Mesenchymal stem cell (in vitro differentiated cells and primary cell): ENCODE measurements around the gene LHFPL2.
A peak's percentile ranks its signal among the peaks of the same experiment; 100 is the strongest.

Source experiments
- DNase-seq: peaks from one replicate; pipeline ENCODE4 v3.0.0-alpha.2; 2013
- H2AFZ ChIP-seq: one replicate; pipeline ENCODE4 v1.6.1; 2013; ENCODE audit warnings: low read depth, mild to moderate bottlenecking, control low read depth, inconsistent platforms, low read length, moderate library complexity
- H2AK5ac ChIP-seq: 2 replicates; pipeline ENCODE4 v1.6.1; 2013; ENCODE audit warnings: low read length, moderate library complexity, mild to moderate bottlenecking, inconsistent platforms; ENCODE audit not compliant: severe bottlenecking
- H2BK120ac ChIP-seq: one replicate; pipeline ENCODE4 v1.6.1; 2013; ENCODE audit warnings: low read depth, mild to moderate bottlenecking, inconsistent platforms, low read length, moderate library complexity
- H2BK12ac ChIP-seq, 2 experiments: one replicate each; pipeline ENCODE4 v1.6.1; 2013; ENCODE audit warnings: inconsistent platforms in 2 of 2, low read length in 2 of 2, mild to moderate bottlenecking in 2 of 2, moderate library complexity in 2 of 2, control low read depth in 1 of 2
- H2BK15ac ChIP-seq: one replicate; pipeline ENCODE4 v1.6.1; 2013; ENCODE audit warnings: mild to moderate bottlenecking, low read depth, inconsistent platforms; ENCODE audit not compliant: poor library complexity, severe bottlenecking
- H2BK5ac ChIP-seq: 2 replicates; pipeline ENCODE4 v1.6.1; 2013; ENCODE audit warnings: low read depth, mild to moderate bottlenecking, low read length, control low read depth, inconsistent platforms; ENCODE audit not compliant: poor library complexity, severe bottlenecking
- H3K14ac ChIP-seq, 2 experiments: one replicate each; pipeline ENCODE4 v1.6.1; 2013; ENCODE audit warnings: inconsistent platforms in 2 of 2, low read length in 2 of 2, control low read depth in 1 of 2, mild to moderate bottlenecking in 1 of 2, moderate library complexity in 1 of 2
- H3K18ac ChIP-seq, 2 experiments: one replicate each; pipeline ENCODE4 v1.6.1; 2013; ENCODE audit warnings: inconsistent platforms in 2 of 2, low read length in 2 of 2, control low read depth in 1 of 2, low read depth in 1 of 2, mild to moderate bottlenecking in 1 of 2
- H3K23ac ChIP-seq, 2 experiments: one replicate each; pipeline ENCODE4 v1.6.1; 2013; ENCODE audit warnings: inconsistent platforms in 2 of 2, low read length in 2 of 2, mild to moderate bottlenecking in 2 of 2, moderate library complexity in 2 of 2, control low read depth in 1 of 2
- H3K27ac ChIP-seq: 2 replicates; pipeline ENCODE4 v1.5.1; 2013; ENCODE audit warnings: mild to moderate bottlenecking, moderate library complexity, low read length, control low read depth, inconsistent platforms; ENCODE audit not compliant: poor library complexity, severe bottlenecking
- H3K27me3 ChIP-seq, 2 experiments: 2 replicates each; pipeline versions ENCODE4 v1.6.1 to v1.7.0; 2013; ENCODE audit warnings: low read length in 2 of 2, mild to moderate bottlenecking in 2 of 2, moderate library complexity in 2 of 2, control low read depth in 1 of 2, inconsistent platforms in 1 of 2; ENCODE audit not compliant: control insufficient read depth in 1 of 2, insufficient read depth in 1 of 2
- H3K36me3 ChIP-seq, 2 experiments: 2 replicates each; pipeline versions ENCODE4 v1.6.1 to v1.7.0; 2013; ENCODE audit warnings: low read length in 2 of 2, control low read depth in 1 of 2, inconsistent platforms in 1 of 2, low read depth in 1 of 2, mild to moderate bottlenecking in 1 of 2; ENCODE audit not compliant: insufficient read depth in 2 of 2, control insufficient read depth in 1 of 2
- H3K4ac ChIP-seq, 2 experiments: one replicate each; pipeline ENCODE4 v1.6.1; 2013; ENCODE audit warnings: inconsistent platforms in 2 of 2, low read length in 2 of 2, mild to moderate bottlenecking in 2 of 2, moderate library complexity in 2 of 2, control low read depth in 1 of 2, low read depth in 1 of 2
- H3K4me1 ChIP-seq: 2 replicates; pipeline ENCODE4 v1.6.1; 2013; ENCODE audit warnings: low read depth, low read length, control low read depth; ENCODE audit not compliant: control insufficient read depth, insufficient read depth
- H3K4me2 ChIP-seq: 2 replicates; pipeline ENCODE4 v1.6.1; 2013; ENCODE audit warnings: low read length, mild to moderate bottlenecking, inconsistent platforms; ENCODE audit not compliant: poor library complexity, severe bottlenecking
- H3K4me3 ChIP-seq, 2 experiments: 2 replicates each; pipeline versions ENCODE4 v1.5.1 to v1.7.0; 2013; ENCODE audit warnings: low read length in 2 of 2, mild to moderate bottlenecking in 2 of 2, control low read depth in 1 of 2, low read depth in 1 of 2; ENCODE audit not compliant: insufficient read depth in 1 of 2
- H3K79me1 ChIP-seq: replicated peaks from 2 replicates; pipeline ENCODE4 v1.6.1; 2013; ENCODE audit warnings: mild to moderate bottlenecking, control low read depth, low read length, inconsistent platforms; ENCODE audit not compliant: poor library complexity, severe bottlenecking
- H3K9ac ChIP-seq: 2 replicates; pipeline ENCODE4 v1.7.0; 2013; ENCODE audit warnings: mild to moderate bottlenecking, low read length, moderate library complexity
- H3K9me3 ChIP-seq: 2 replicates; pipeline ENCODE4 v1.7.0; 2013; ENCODE audit warnings: mild to moderate bottlenecking, low read length; ENCODE audit not compliant: control insufficient read depth
- H4K8ac ChIP-seq: one replicate; pipeline ENCODE4 v1.6.1; 2013; ENCODE audit warnings: inconsistent platforms, mild to moderate bottlenecking, low read length, moderate library complexity
- H4K91ac ChIP-seq: one replicate; pipeline ENCODE4 v1.6.1; 2013; ENCODE audit warnings: mild to moderate bottlenecking, low read length, inconsistent platforms
- WGBS: methylation state at CpG from one replicate; pipeline ENCODE4 v1.1.7; 2013; ENCODE audit warnings: mixed read lengths; 5-methylcytosine and 5-hydroxymethylcytosine counted together

LHFPL2 gene

DNA sequence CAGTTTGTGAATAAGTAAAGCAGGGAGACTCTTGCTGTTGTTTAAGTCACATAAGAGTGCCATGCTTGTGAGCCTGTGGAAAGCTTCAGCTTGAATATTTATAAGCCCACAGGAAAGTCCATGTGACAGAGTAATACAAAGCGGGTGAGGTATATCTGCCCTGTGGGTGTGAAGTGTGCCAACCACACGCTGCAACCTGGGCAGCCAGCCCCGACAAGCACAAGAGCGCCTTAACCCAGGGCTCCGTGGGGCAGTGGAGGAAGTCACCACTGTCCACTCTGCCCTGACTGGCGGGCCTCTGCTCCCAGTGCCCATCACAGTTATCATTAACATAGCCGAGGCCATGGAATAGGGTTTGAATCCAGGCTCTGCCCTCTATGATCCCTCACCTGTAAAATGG lies 155.9 kb downstream of the LHFPL2 start:
- no peak overlapping the region for H2BK12ac ChIP-seq
- H2AK5ac ChIP-seq, result no peak overlapping the region
- WGBS, result 97% methylated on average over 6 of the region's 7 CpGs
- H4K91ac ChIP-seq, result no peak overlapping the region
- no peak overlapping the region for H3K4me2 ChIP-seq
- H3K14ac ChIP-seq, result no peak overlapping the region
- no peaks in the 10 kb centered on the region for H3K9me3 ChIP-seq
- no peak overlapping the region for H3K4me3 ChIP-seq
- no peak overlapping the region for H3K23ac ChIP-seq
- H3K4me1 ChIP-seq, result no peaks in the 10 kb centered on the region
- no peak overlapping the region for H2BK15ac ChIP-seq
- H2BK5ac ChIP-seq, result no peak overlapping the region
- H3K36me3 ChIP-seq, result peaks cover 14 to 66% of the 10 kb centered on the region in 2 experiments
- H3K9ac ChIP-seq, result no peak overlapping the region
- no peak overlapping the region for H3K27ac ChIP-seq
- H3K27me3 ChIP-seq, result no peaks in the 10 kb centered on the region
- no peak overlapping the region for H3K18ac ChIP-seq
- H2BK120ac ChIP-seq, result no peak overlapping the region
- H3K4ac ChIP-seq, result no peak overlapping the region
- no peak overlapping the region for H2AFZ ChIP-seq
- H3K79me1 ChIP-seq, result peaks cover 18% of the 10 kb centered on the region
- H4K8ac ChIP-seq, result no peak overlapping the region
- no peak for DNase-seq

DNA sequence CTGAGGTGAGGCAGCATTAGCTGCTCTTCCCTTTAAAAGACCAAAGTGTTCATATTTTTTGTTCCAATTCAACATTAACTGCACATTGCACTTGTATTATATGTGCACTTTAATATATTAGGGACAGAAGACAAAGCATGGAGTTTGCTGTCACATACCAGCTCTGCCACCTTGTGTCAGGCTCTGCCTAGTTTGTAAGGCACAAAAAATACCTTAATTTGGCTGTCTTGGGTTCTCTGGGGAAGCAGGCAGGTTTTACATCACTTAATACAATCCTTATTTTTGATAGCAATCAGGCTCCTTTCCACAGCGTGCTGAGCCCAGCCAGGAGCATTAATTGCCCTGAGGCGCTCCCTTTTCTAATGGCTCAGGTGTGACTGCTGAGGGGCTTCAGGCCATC lies 156.3 kb downstream of the LHFPL2 start:
- Histone ChIP-seq H3K4ac (no peak overlapping the region), H3K79me1 (peaks cover 17% of the 10 kb centered on the region), H2BK120ac (no peak overlapping the region), H2BK12ac (no peak overlapping the region), H4K8ac (no peak overlapping the region), H3K27ac (no peak overlapping the region), H2AFZ (no peak overlapping the region), H4K91ac (no peak overlapping the region), H3K36me3 (peaks cover 14 to 70% of the 10 kb centered on the region in 2 experiments), H2AK5ac (no peak overlapping the region), H3K9ac (no peak overlapping the region), H3K4me3 (no peak overlapping the region), H2BK15ac (no peak overlapping the region), H3K14ac (no peak overlapping the region), H3K4me1 (no peaks in the 10 kb centered on the region), H3K27me3 (no peaks in the 10 kb centered on the region), H3K18ac (no peak overlapping the region), H3K23ac (no peak overlapping the region), H3K4me2 (no peak overlapping the region), H3K9me3 (no peaks in the 10 kb centered on the region), H2BK5ac (no peak overlapping the region)
- 98% methylated on average over 2 of the region's 2 CpGs for WGBS
- DNase-seq, result no peak

DNA sequence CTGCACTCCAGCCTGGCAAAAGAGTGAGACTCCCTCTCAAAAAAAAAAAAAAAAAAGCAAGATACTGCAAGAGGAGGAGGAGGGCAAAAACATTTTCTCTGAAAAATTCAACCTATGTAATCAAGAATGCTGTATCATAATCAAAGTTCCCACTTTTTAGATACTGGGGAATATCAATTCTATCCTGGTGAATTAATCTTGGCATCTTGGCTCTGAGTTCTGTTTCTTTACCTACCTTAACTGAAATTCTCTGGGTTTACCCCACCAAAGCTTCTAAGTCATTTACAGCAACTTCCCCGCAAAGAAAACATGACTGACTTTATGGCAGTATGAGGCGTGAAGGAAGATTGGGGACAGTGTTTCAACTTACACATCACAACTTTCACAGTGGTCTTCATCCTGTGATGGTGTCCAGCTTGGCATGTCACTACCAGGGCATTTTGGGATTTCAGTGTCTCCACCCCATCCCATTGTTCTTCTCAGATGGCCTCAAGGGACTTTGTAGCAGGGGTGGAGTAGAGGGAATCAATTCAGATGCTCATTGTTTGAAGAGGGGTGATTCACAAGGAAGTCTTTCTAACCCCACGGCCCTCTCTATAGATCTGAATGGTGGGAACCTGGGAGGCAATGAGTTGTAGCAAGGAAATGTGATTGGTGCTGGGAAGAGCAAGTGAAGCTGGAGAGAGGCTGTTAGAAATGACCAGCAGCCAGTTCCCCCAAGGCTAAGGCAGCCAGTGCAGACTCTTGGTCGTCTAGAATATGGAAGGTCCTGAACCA lies 157.7 kb downstream of the LHFPL2 start:
- Histone ChIP-seq H3K36me3 (peaks cover 14 to 83% of the 10 kb centered on the region in 2 experiments), H3K4me3 (no peak overlapping the region), H2BK12ac (no peak overlapping the region), H3K4ac (no peak overlapping the region), H3K27me3 (no peaks in the 10 kb centered on the region), H2AK5ac (no peak overlapping the region), H2AFZ (no peak overlapping the region), H4K91ac (no peak overlapping the region), H3K27ac (no peak overlapping the region), H3K4me2 (no peak overlapping the region), H3K4me1 (no peaks in the 10 kb centered on the region), H3K79me1 (peaks cover 16% of the 10 kb centered on the region), H3K9me3 (no peaks in the 10 kb centered on the region), H3K9ac (no peak overlapping the region), H3K23ac (no peak overlapping the region), H4K8ac (no peak overlapping the region), H3K14ac (no peak overlapping the region), H2BK120ac (no peak overlapping the region), H2BK15ac (no peak overlapping the region), H2BK5ac (no peak overlapping the region), H3K18ac (no peak overlapping the region)
- no peak for DNase-seq
- 90% methylated on average over 4 of the region's 4 CpGs for WGBS

GRCh38 chr5:78487846-78488245 lies 160.7 kb downstream of the LHFPL2 start:
- Histone ChIP-seq H2AK5ac (no peak overlapping the region), H3K79me1 (peaks cover 6% of the 10 kb centered on the region), H3K27ac (no peak overlapping the region), H3K18ac (no peak overlapping the region), H3K36me3 (peaks cover 9 to 82% of the 10 kb centered on the region in 2 experiments), H3K9ac (peak overlapping the region; percentile 6), H3K14ac (no peak overlapping the region), H3K23ac (no peak overlapping the region), H2BK15ac (no peak overlapping the region), H3K4me3 (no peak overlapping the region), H2AFZ (no peak overlapping the region), H3K9me3 (no peaks in the 10 kb centered on the region), H2BK120ac (no peak overlapping the region), H3K4ac (no peak overlapping the region), H3K4me1 (no peaks in the 10 kb centered on the region), H2BK5ac (no peak overlapping the region), H4K91ac (no peak overlapping the region), H3K27me3 (no peaks in the 10 kb centered on the region), H4K8ac (no peak overlapping the region), H2BK12ac (no peak overlapping the region), H3K4me2 (no peak overlapping the region)
- no peak for DNase-seq
- WGBS, result 88% methylated on average over 3 of the region's 4 CpGs
